Testis (tissue), 3 donors: ENCODE data around the gene TEAD1. TPM values are rescaled to one million over a fixed set of nuclear protein-coding genes. Genes with fewer than 3 reads are reported as not detected.

Experiments
- DNase-seq: peaks from one replicate; pipeline ENCODE4 v3.0.0-alpha.2; 2019
- H3K27ac ChIP-seq, 2 donors: fragments of 200-600 bp; sonication (generic); one replicate each; pipeline ENCODE4 v1.5.1; 2019
- H3K27me3 ChIP-seq: fragments of 200-600 bp; sonication (generic); one replicate; pipeline ENCODE4 v1.5.1; 2019
- H3K36me3 ChIP-seq: fragments of 200-600 bp; sonication (generic); one replicate; pipeline ENCODE4 v1.5.1; 2017; ENCODE audit warnings: low read depth; ENCODE audit errors: missing control alignments
- H3K4me1 ChIP-seq: fragments of 200-600 bp; sonication (generic); one replicate; pipeline ENCODE4 v1.5.1; 2019
- H3K4me3 ChIP-seq, 2 donors: fragments of 200-600 bp; sonication (generic); one replicate each; pipeline ENCODE4 v1.5.1; 2017 to 2019
- H3K9me3 ChIP-seq: fragments of 200-600 bp; sonication (generic); one replicate; pipeline ENCODE4 v1.5.1; 2017
- POLR2A ChIP-seq: fragments of 450-650 bp; IDR thresholded peaks from one replicate; pipeline ENCODE4 v1.6.1; 2017; ENCODE audit warnings: antibody characterized with exemption, mild to moderate bottlenecking, moderate library complexity
- WGBS, 2 donors: methylation state at CpG; one replicate each; pipeline ENCODE4 v1.1.5; 2018; 5-methylcytosine and 5-hydroxymethylcytosine counted together
- intact Hi-C: fragments of 100-400 bp; cut with DNase I; formaldehyde crosslinking; loops from one replicate; pipeline ENCODE4 v1.15.1; 2023; ENCODE audit warnings: low total_unique reads
- polyA plus RNA-seq: library from polyadenylated mRNA; stranded (reverse); fragments of 350-450 nt; fragmentation: Illumina TruSeq; extraction: RNeasy Lipid Tissue Mini Kit (QIAGEN cat#74804); gene quantifications from one replicate; pipeline ENCODE4 v1.2.3, GENCODE V29; 2014; ENCODE audit warnings: low read depth, low replicate concordance; ENCODE audit not compliant: insufficient read depth
- total RNA-seq, 2 donors: library from RNA; depleted of rRNA; stranded (reverse); fragments of >200 nt; gene quantifications; one replicate each; pipeline ENCODE4 v1.2.3, GENCODE V29; 2016
- TF ChIP-seq, protein P1 (sequence below), 3 experiments: fragments of 450-650 bp in 2 of 3; fragments of 200-600 bp in 1 of 3; sonication (generic) in 1 of 3; IDR thresholded peaks; one replicate each; pipeline ENCODE4 v1.5.1; 2016 to 2019; ENCODE audit warnings: antibody characterized with exemption in 3 of 3, mild to moderate bottlenecking in 2 of 3, moderate library complexity in 1 of 3

Gene TEAD1
- total and polyA plus RNA-seq, 3 donors from 2014 or later: 24.6 to 78.1 (median 63.5) TPM

DNA sequence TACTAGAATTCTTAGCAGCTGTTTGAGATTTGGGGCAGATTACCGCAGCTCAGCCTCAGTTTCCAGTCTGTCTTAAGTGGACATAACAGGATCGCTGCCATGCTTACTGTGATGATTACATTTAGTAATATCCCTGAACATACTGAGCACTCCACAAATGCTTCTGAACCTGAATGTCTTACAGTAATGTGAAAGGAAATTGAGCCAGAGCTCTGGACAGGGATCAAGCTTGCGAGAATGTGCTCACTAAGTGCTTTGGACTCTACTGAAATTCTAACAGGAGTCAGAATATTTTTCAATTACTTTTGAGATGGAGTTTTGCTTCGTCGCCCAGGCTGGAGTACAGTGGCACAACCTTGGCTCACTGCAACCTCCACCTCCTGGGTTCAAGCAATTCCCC, 216.3 kb downstream of the TEAD1 start:
- peaks cover 16% of the 10 kb centered on the region for H3K4me1 ChIP-seq
- no peaks in the 10 kb centered on the region for H3K27me3 ChIP-seq
- no peaks in the 10 kb centered on the region for H3K36me3 ChIP-seq
- DNase-seq: no peak
- no peaks in the 10 kb centered on the region for H3K9me3 ChIP-seq
- no peak for TF ChIP-seq POLR2A
- TF ChIP-seq, protein P1, sequence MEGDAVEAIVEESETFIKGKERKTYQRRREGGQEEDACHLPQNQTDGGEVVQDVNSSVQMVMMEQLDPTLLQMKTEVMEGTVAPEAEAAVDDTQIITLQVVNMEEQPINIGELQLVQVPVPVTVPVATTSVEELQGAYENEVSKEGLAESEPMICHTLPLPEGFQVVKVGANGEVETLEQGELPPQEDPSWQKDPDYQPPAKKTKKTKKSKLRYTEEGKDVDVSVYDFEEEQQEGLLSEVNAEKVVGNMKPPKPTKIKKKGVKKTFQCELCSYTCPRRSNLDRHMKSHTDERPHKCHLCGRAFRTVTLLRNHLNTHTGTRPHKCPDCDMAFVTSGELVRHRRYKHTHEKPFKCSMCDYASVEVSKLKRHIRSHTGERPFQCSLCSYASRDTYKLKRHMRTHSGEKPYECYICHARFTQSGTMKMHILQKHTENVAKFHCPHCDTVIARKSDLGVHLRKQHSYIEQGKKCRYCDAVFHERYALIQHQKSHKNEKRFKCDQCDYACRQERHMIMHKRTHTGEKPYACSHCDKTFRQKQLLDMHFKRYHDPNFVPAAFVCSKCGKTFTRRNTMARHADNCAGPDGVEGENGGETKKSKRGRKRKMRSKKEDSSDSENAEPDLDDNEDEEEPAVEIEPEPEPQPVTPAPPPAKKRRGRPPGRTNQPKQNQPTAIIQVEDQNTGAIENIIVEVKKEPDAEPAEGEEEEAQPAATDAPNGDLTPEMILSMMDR (IDR thresholded peaks at IDR 0.05): no peak
- H3K27ac ChIP-seq: no peak overlapping the region
- H3K4me3 ChIP-seq: no peak overlapping the region
- intact Hi-C loops: loop anchor here (5.0 to 10.0 kb wide), 2 partner anchors 216 to 558 kb away; partner anchors contain the start of gene TEAD1
- 79 to 92% methylated on average over 4 to 5 of the region's 5 CpGs for WGBS, 2 donors

GRCh38 chr11:12893787-12894672, 219.8 kb downstream of the TEAD1 start:
- no peaks in the 10 kb centered on the region for H3K36me3 ChIP-seq
- no peak for TF ChIP-seq POLR2A
- TF ChIP-seq, protein P1 (IDR thresholded peaks at IDR 0.05): peak; percentile 83 to 91 (median 90)
- H3K9me3 ChIP-seq: no peaks in the 10 kb centered on the region
- WGBS, 2 donors: 54 to 66% methylated on average over 12 of the region's 12 CpGs
- peaks cover 10% of the 10 kb centered on the region for H3K4me1 ChIP-seq
- intact Hi-C loops: loop anchor here (5.0 to 10.0 kb wide), 2 partner anchors 219 to 562 kb away; partner anchors contain the start of gene TEAD1
- H3K27me3 ChIP-seq: no peaks in the 10 kb centered on the region
- no peak overlapping the region for H3K4me3 ChIP-seq
- DNase-seq: peak; percentile 71
- H3K27ac ChIP-seq: no peak overlapping the region

- intact Hi-C loops: loop anchor here (10.0 kb wide), 1 partner anchor 223 kb away; the partner anchor contains the start of gene TEAD1
- DNase-seq: no peak
- Histone ChIP-seq H3K4me3 (no peak overlapping the region), H3K36me3 (no peaks in the 10 kb centered on the region), H3K27me3 (no peaks in the 10 kb centered on the region), H3K27ac (no peak overlapping the region), H3K9me3 (no peaks in the 10 kb centered on the region), H3K4me1 (no peaks in the 10 kb centered on the region)
- no peak for TF ChIP-seq POLR2A
- TF ChIP-seq, protein P1 (IDR thresholded peaks at IDR 0.05): no peak
Measured at GRCh38 chr11:12897390-12897789, 223.2 kb downstream of the TEAD1 start.

DNA sequence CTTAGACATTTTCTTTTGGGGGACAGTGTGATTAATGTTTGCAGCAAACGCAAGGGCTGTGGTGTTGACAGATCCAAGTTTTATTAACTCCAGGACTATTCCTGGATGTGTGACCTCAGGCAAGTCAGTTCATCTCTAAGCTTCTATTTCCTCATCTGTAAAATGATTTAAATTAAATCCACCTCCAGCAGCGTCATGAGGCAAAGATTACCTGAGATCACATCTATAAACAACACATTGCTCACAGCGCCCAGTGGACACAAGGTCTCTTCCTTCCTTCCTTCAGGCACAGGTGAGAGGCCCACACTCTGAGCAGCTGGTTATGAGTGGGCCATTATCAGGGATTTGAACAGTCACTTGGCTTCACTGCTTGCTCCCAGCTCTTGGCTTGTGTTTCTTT, 223.6 kb downstream of the TEAD1 start:
- no peaks in the 10 kb centered on the region for H3K4me1 ChIP-seq
- intact Hi-C loops: loop anchor here (10.0 kb wide), 1 partner anchor 223 kb away; the partner anchor contains the start of gene TEAD1

More for the DNA sequence above, 223.6 kb downstream of the TEAD1 start:
- no peaks in the 10 kb centered on the region for H3K36me3 ChIP-seq
- H3K27ac ChIP-seq: no peak overlapping the region
- TF ChIP-seq, protein P1 (IDR thresholded peaks at IDR 0.05): no peak
- TF ChIP-seq POLR2A: no peak
- no peak for DNase-seq
- WGBS, 2 donors: 76 to 91% methylated on average over 3 of the region's 3 CpGs
- no peaks in the 10 kb centered on the region for H3K9me3 ChIP-seq
- no peaks in the 10 kb centered on the region for H3K27me3 ChIP-seq
- no peak overlapping the region for H3K4me3 ChIP-seq
